ENCODE measurements around the gene MRPL44.

Gene MRPL44

GRCh38 chr2:224014336-224014735 lies 57.1 kb downstream of the MRPL44 start:
- Histone ChIP-seq H3K27ac (ENCODE audit: low read depth, low read length, poor library complexity, severe bottlenecking) (no peak overlapping the region), H3K79me2 (ENCODE audit: insufficient read depth, low read length) (no peaks in the 10 kb centered on the region), H3K27me3 (ENCODE audit: insufficient read depth, low read length) (no peaks in the 10 kb centered on the region), H3K36me3 (ENCODE audit: insufficient read depth, low read length) (no peaks in the 10 kb centered on the region), H3K9ac (ENCODE audit: low read length) (no peak overlapping the region), H2AFZ (ENCODE audit: low read length) (no peak overlapping the region), H3K9me3 (ENCODE audit: low read length) (no peaks in the 10 kb centered on the region), H3F3A (ENCODE audit: insufficient read depth, low read length) (no peaks in the 10 kb centered on the region), H3K4me1 (ENCODE audit: insufficient read depth, low read length, severe bottlenecking) (no peaks in the 10 kb centered on the region), H3K4me2 (ENCODE audit: low read length) (no peak overlapping the region), H4K20me1 (ENCODE audit: insufficient read depth, low read length) (no peaks in the 10 kb centered on the region), H3K4me3 (ENCODE audit: low read depth, low read length, poor library complexity, severe bottlenecking) (no peak overlapping the region), H3K9me2 (ENCODE audit: low read depth, low read length) (no peaks in the 10 kb centered on the region)
- TF ChIP-seq EZH2 (IDR thresholded peaks at IDR 0.05; ENCODE audit: borderline replicate concordance, low read length) (no peak), CTCF (IDR thresholded peaks at IDR 0.05; ENCODE audit: low read length) (no peak)

- H3K4me1 ChIP-seq (ENCODE audit: insufficient read depth, low read length, severe bottlenecking): no peaks in the 10 kb centered on the region
- H3K9me2 ChIP-seq (ENCODE audit: low read depth, low read length): no peaks in the 10 kb centered on the region
- H3K79me2 ChIP-seq (ENCODE audit: insufficient read depth, low read length): no peaks in the 10 kb centered on the region
- H4K20me1 ChIP-seq (ENCODE audit: insufficient read depth, low read length): no peaks in the 10 kb centered on the region
- H3K36me3 ChIP-seq (ENCODE audit: insufficient read depth, low read length): no peaks in the 10 kb centered on the region
- H3F3A ChIP-seq (ENCODE audit: insufficient read depth, low read length): no peaks in the 10 kb centered on the region
- TF ChIP-seq EZH2 (IDR thresholded peaks at IDR 0.05; ENCODE audit: borderline replicate concordance, low read length): no peak
- no peak for TF ChIP-seq CTCF (IDR thresholded peaks at IDR 0.05; ENCODE audit: low read length)
- no peak overlapping the region for H3K9ac ChIP-seq (ENCODE audit: low read length)
- no peaks in the 10 kb centered on the region for H3K27me3 ChIP-seq (ENCODE audit: insufficient read depth, low read length)
- no peaks in the 10 kb centered on the region for H3K9me3 ChIP-seq (ENCODE audit: low read length)
- H3K27ac ChIP-seq (ENCODE audit: low read depth, low read length, poor library complexity, severe bottlenecking): no peak overlapping the region
- no peak overlapping the region for H3K4me3 ChIP-seq (ENCODE audit: low read depth, low read length, poor library complexity, severe bottlenecking)
- H2AFZ ChIP-seq (ENCODE audit: low read length): no peak overlapping the region
- no peak overlapping the region for H3K4me2 ChIP-seq (ENCODE audit: low read length)
Observed at GRCh38 chr2:224016963-224017362, 59.7 kb downstream of the MRPL44 start.

Measured in OCI-LY1 (cell line).